HG03064 (cell line): Measurements from ENCODE around the gene RPL19.

Source experiments
- ATAC-seq: cut with Tn5 transposase; IDR thresholded peaks from one replicate; pipeline ENCODE4 v1.9.1; 2021; ENCODE audit warnings: low read depth; ENCODE audit not compliant: unreplicated experiment

The RPL19 gene

DNA sequence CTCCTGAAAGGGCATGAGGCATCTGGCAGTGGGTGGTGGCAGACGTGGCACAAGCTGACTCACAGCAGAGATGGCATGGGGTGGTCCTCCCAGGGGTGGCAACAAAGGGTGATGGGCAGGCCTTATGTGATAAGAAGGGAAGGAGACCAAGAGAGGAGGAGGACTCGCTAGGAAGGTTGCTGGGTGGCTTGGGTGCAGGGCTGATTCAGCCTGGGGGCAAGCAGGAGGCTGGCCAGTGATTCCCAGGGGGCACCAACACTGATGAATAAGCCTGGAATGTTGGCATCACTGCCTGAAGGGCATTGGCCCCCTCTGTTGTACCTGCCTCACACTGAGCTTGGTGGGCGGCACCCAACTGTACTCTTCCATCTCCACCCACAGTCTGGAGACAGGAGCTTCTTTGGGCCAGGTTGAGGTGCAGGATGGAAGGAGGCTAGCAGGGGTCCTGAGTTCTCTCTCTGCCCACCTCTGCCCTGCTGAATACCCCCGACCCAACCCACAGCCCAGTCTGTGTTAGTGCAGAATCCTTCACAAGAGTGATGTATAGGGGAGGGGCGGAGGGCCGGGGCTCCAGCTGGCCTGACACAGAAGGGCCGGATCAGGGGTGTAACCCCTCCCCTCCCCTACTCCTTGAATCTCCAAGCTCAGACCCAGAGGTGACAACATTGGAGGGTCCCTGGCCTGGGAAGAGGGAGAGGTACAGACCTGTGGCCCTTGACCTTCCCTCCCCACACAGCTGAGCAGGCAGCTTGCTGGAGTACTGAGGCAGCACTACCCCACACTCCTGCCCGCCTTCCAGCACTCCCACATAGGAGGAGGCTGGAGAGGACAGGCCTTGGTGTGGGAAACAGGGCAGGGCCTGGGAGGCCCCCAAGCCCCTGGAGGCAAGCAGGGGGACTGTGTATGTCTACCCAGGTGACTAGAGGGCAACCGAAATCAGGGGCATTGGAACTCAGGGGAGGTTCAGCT, 23.1 kb downstream of the RPL19 start:
- ATAC-seq: no peak

DNA sequence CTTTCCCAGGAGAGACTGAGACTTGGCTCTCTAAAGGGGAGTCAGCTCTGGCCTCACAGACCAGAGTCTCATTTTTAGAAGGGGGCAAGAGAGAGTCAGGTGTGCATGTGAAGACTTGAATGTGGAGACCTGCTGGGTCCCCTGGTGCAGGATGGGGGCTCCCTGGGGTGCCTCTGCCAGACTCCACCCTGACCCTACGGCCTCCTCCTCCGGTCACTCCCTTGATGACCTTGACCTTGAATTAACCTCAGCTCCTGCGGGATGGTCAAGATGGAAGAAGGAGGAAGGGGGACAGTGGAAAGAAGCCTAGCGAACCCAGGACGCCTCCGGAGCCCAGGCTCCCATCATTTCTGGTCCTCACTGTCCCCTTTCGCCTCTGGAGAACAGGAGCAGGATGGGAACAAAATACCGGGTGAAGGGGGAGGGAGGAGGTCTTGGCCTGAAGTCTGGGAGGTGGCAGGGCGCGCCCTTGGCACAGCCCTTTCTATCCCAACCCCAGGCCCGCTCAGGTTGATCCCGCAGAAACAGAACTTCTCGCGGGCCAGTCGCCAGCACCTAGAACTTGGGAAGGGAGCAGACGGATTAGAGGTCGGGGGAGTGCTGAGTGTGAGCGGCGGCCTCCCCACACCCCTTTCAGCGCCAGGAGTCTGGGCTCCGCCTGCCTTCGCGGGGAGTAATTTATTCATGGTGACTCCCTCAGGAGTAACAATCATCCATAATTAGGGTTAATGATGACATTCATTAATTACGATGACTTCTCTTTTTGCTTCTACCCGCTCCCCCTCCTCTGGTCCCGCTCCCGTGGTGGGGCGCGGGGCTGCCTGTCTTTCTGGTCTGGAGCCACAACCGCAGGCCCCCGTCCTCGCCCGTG, 24.1 kb downstream of the RPL19 start:
- no peak for ATAC-seq

DNA sequence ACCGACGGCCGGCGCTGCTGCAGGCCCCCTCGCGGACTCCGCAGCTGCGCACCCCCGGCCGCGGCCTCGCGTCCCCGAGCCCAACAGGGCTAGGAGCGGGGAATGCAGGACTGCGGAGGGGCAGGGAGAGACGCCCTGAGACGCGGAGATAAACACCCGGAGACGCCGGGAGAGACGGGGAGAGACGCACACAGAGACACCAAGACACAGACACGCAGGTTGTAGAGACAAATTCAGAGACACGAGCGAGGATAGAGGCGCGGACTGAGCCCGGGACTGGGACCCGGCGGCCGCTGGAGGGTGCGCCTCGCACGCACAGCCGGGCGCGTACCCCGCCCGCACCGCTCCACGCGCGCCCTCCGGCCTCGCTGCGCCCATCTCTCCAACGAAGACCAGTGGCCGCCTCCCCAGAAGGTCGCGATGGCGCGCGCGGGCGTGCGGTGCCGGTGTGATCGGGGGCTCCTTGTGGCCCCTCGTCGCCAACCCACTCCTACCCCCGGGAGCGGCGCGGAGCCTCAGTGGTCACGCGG, 24.8 kb downstream of the RPL19 start:
- ATAC-seq: no peak

DNA sequence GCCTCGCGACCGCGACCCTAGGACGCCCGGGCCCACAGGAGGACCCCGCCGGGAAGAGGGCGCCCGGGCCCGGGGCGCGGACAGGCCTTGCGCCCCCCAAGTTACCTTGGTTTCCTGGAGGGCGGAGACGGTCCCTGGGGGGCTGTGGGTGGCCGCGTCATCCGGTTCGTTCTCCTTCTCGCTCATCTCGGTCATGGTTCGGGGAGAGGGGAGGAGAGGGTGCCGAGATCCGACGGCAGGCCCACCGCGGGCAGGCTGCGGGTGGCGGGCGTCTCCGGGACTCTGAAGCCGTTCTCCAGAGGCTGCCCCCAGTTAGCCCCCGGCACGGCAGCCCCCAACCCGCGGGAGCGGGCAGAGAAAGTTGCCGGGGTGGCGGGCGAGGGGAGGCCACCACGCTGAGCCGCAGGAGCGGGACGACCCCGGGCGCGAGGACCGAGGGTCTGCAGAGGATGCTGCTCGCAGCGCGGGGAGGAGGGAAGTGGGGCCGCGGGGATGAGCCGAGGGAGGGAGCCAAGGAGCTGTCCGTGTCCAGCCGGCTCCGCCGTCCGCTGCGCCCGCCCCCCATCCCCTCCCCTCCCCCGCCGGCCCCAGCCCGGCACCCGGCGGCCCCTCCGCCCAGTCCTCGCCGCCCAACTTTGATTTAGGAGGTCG, 25.4 kb downstream of the RPL19 start, which contains the start of gene STAC2:
STAC2 (minus strand) TSS at position 638 of the 651 bp plus-strand sequence; CDS start at position 195, 443 bp downstream.
- no peak for ATAC-seq

DNA sequence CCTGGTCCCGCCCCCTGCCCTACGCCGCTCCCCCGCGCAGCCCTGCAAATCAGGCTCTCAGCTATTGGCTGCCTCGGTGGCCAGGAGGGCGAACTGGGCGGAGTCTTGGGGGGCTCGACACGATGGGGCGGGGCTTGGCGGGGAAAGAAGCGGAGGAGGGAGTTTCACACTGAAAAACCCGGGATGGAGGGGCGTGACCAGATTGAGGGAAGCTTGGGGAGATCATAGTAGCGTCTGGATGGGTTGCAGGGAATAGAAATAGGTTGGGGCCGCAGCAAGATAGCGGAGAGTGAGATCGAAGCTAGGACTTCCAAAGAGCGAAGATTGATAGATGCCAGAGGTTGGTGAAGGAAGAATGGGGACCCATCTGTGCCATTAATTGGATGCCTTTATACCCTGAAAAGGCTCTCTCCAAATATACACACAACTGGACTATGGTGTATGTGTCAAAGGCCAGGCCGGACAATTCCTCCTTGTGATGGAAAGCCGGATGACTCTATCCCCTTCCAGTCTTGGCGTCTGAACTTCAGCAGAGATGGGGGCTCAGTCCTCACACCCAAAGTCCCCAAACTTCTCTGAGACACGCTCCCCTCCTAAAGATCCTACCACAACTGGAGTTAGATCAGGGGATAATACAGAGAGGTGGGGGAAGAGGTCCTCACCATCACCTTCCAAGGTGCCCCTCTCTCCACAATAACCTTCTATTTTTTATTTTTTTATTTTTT, 26.0 kb downstream of the RPL19 start:
- no peak for ATAC-seq

DNA sequence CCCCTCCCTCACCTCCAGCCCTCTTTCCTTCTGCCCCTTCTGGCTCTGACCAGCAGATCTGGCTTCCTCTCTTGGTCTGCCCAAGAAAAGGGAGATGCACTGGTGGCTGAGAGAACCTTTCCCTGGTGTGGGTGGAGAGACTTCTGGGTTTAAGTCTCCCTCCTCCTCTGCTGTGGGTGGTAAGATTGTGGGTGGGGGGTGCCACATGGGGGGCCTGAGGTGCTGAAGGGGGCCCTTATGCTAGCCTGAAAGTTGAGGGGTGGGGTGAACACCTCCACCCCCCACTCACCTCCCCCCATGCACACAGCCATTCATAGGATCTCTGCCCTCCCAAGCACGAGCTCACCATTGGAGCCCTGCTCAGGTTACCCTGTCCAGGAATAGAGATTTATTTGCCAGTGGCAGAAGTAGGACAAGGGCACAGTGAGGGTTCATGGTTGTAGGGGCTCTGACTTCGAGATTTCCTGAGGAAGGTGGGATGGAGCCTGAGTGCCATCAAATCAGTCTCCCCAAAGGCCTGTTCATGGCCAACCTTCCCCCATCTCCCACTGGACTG, 27.4 kb downstream of the RPL19 start:
- no peak for ATAC-seq

DNA sequence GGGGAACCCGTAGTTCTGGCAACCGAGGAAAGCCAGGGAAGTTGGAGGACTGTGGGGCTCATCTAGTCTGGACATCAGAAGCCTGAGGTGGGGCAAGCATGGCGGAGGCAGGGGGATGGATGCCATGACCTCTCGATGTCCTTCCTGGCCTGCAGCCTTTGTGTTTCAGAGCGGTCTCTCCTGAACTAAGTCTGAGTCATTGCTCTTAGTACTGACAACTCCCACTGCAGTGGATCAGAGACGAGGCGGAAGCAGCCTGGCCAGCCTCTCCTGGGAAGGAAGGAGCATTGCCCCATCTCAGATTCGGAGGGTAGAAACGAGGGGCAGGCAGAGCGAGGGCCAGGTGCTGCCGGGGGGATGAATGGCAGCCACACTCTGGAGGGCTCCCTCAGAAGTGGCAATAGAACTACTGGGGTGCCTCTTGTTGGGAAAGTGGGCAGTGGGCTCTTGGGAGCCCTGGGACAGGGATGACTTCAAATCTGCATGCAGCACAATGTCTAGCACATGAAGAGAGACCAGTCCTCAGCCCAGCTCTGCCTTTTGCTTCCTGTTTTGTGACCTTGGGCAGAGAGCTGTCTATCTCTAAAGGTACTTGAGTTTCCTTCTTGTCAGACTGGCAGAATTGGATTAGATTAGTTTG, 29.3 kb downstream of the RPL19 start:
- no peak for ATAC-seq

DNA sequence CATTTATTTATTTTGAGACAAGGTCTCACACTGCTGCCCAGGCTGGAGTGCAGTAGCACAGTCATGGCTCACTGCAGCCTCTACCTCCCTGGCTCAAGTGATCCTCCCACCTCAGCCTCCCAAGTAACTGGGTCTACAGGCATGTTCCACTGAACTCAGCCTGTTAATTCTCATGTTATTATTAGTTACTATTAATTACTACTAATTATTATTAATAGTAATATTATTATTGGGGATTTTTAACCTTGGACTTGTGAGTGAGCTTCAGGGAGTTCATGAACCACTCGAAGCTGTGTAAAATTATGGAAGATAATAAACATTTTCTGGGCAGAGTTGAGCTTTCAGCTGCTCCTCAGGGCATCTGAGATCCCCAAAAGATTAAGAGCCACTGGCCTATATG, 30.3 kb downstream of the RPL19 start:
- no peak for ATAC-seq

DNA sequence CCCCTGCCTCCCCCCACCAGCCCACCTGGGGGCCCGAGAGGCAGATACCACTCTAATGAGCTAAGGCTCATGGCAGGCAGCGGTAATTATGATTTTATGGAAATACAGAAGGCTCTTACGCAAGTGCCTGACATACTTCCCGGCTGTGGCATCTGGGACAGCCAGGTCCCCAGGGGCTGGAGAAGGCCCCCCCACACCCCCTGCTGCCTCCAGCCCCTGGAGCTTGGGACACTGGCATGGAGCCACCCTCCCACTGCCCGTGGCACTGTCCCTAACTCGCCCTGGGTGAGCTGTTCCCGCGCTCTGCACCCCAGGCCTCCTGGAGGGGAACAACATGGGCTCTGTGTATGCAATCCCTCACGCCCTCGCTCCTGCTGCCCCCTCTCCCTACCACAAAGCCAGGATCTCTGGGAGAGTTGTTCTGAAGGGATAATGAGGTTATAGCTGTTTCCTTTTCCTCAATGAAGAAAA, 31.0 kb downstream of the RPL19 start:
- no peak for ATAC-seq

DNA sequence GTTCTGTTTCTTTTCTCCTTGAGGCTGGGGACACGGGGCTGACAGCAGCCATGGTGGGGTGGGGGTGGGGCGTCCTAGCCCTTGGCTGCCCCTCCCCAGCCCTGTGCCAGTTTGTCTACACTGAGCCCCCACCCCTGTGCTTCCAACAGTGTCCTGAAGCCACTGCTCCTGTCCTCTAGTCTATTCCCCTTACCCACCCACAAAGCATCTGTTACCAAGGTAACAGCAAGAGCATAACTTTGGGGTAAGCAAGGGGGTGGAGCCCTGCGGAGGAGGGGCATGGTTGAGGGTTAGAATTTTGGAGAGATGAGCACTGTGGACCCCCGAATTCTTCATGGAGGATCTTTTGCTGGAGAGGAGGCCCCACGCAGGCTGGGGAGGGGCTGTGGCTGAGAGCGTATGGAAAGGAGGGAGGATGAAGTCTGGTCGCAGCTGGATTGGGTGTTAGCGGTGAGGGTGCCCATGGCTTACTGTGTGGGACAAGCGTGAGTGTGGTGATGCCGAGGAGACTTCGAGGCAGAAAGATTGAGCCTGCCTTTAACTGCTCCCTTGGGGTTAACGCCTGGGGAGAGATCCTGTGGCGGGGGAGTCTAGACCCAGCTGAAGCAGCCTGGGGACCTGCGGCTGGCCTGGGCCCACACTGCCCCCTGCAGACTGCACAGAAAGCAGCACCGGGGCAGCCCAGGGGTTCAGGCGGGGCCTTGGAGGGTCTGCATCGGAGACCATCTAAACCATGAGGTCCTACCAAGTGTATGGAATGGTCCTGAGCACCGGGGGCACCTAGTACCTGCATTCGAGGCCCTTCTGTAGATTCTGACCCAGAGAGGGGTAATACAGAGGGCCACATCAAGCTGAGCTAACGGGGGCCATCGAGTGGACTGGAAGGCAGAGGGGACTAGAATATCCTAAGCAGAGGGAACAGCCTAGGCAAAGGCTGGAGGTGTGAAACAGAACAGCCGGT, 31.8 kb downstream of the RPL19 start:
- ATAC-seq: no peak

DNA sequence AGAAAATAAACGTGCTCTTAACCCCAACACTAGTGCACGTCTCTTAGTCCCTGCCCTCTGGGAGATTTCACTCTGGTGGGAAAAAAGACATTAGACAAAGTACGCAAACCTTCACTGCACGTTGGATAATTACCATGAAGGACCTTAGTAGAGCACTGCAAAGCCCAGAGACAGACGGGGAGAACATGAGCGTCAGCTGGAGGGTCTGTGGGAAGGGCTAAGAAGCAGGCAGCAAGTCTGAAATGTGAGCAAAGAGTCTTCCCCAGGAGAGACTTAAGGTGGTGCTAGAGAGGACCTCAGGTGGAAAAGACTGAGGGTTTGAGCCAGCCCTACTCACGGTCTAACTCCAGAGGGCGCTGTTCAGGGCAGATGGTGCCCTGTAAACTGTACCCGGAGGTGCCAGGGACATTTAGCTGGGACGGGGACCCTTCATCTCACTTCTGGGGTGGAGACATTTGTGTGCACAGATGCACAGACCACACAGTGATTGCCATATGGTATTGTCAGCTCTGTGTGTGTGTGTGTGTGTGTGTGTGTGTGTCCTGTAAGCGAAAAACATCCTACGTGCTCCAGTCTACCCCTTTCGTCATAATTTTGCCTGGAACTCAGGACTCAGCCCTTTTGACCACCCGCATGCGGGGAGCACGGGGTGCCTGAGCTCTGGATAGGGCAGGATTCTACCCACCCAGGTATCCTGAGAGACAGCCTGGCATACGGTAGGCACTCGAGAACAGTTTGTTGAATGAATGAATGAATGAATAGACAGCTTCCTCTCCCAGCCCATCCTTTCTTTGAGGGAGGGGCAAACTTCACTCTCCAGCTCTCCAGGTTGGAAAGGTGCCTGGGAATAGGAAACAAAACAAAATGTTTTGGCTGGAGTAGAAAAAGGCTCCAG, 35.7 kb downstream of the RPL19 start:
- no peak for ATAC-seq

DNA sequence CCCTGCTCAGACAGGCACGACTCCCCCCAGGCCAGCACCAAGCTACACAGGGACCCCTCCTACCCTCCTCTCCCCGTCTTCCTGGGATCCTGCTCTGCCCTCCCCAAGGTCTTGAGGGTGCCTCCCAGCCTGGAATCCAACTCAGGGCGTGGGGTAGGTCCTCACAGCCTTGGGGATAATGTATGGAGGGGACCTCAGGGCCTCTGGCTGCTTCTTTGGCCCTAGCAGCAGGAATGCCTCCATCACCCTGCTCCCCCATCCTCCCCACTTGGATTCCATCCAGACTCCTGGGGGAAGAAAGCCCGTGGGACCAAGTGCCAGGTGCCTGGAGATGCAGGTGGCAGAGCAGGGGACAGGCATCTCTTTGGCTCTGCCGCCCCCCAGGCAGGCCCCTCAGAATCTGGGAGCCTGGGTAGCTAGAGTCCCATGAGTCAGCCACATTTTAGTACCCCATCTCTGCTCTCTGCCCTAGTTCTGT, 36.4 kb downstream of the RPL19 start:
- no peak for ATAC-seq

DNA sequence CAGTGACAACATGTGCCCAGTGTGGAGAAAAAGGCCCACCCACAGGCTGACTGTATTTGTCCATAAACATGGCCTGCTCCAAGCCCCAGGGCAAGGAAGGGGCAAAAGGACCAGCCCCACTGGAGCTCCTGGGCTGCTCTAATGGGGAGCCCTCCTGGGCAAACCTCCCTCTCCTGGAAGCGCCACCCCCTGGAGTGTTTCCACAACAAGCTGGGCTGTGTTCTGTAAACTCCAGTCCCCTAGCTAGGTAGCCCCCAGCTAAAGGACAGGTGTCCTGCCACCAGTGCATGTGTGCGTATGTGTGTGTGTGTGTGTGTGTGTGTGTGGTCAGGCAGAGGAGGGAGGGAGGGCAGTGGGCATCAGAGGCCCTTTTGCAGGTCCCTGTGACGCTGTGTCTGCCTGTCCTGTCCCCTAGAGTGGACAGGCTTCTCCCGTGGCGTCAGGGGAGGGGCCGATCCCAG, 36.9 kb downstream of the RPL19 start:
- no peak for ATAC-seq

DNA sequence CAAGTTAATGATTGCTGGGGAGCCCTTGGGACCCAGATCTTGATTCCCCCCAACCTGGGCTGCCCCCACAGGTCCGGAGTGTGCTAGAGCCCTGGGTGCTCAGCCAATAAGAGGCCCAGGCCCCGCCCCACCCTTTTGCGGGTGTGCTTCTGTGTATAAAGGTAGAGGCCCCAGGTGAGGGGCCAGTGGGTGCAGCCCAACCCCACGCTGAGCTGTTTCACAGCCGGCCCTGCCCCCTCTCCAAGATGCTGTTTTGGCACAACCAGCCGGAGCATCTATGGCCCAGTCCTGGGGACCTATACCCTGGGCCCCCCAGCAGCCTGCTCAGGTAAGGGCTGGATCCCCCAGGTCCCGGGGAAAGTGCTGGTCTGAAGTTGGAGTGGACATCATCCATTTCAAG, 37.5 kb downstream of the RPL19 start:
- ATAC-seq: no peak

DNA sequence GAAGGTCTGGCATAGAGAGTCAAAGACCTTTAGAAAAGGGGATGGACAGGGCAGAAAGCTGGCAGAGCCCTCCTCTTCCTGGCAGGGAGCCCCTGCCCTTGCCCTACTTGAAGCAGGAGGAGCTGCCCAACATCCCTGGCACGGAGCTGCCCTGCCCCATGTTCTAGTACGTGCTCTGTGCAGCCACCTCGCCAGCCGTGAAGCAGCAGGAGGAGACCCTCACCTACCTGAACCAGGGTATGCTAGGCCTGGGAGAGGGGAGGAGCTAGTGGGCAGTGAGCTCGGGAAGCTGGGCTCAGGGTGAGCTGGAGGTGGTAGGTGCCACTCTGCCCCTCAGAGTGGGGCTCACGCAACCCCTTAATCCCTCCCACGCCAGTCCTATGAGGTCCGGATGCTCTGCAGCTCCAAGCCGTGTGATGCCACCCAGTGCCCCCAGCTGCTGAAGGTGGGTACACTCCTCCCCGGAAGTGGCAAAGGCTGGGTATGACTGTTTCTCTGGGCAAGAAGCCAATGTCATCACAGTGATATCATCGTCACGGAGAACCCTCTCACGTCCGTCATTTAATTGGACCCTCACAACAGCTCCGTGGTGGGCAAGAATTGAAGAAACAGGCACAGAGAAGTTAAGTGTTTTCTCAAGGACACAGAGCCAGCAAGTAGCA, 38.4 kb downstream of the RPL19 start:
- no peak for ATAC-seq

DNA sequence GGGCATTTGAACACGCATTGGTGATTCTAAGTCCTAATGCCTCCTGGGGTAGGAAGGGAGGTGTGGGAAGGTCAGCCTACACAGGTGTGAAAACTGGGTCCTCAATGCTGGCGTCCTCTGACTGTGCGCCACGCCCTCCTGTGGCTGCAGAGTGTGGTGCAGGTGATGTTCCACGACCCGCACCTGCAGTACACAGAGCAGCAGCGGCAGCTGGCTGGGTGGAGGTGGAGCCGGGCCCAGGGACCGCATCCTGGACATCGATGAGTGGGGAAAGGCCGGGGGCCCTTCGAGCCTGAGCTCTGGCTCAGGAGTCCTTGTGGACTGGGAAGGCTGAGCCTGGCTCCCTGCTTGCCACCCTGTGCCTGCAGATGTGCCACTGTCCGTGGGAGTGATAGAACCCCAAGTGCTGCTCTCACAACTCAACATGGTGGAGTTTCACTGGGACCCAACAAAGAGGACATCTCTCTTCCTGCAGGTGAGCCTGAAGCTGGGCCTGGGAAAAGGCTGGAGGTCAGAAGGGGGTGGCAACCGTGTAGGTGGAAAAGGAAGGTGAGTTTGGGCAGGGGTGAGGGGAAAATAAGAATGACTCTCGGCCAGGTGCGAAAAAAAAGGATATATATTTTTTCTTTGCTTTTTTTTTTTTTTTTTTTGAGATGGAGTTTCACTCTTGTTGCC, 39.7 kb downstream of the RPL19 start:
- no peak for ATAC-seq
